ENCODE data around the gene NADK.

NADK gene

DNA sequence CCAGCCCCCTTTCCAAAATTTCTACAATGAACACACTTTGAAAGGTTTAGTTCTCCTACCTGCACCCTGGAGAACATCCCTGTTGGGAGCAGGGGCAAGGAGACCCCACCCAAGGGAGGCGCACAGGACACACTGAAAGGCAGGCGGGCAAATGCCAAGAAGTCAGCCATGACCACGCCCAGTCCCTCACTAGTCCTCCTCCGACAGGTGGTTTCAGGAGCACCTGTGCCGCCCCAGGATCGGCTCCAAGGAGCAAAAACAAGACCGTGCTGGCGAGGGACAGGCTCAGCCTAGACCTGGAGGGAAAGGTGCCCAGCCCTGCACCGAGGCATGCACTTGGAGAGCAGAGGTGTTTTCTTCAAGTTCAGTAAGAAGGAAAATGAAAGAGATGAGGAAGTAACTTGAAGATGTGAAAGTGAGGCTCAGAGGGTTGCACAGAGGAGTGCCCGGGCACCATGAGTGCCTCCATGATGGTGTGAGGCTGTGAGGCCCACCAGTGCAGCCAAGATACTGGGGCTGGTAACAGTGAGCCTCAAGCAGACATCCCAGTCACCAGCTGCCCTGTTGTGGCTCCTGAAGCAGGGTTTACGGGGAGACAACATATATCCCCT is 19.6 kb upstream of the NADK start:
- DNase-seq (ENCODE audit: low read depth): no peak
- TF ChIP-seq CTCF (IDR thresholded peaks at IDR 0.05; ENCODE audit: low read depth, low read length, missing control alignments): no peak
- no peak overlapping the region for H3K4me3 ChIP-seq (ENCODE audit: low read depth, low read length)

DNA sequence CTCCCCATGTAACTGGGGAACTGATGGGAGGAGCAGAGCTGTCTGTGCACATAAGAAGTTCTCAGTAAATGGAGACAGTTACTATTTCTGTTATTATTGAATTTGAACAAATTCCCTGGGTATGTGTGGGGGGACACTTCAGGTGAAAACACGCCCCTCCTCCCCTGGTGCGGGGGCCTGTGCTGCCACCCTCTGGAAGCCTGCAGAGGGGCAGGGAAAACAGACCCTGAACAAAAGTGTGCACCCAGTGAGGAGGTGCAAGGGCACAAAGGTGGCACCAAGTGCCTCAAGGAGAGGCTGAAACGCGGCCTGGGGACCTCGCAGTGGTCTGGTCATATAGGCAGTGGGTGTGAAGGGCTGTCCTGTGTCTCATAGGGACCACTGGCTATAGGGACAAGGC is 18.2 kb upstream of the NADK start:
- TF ChIP-seq CTCF (IDR thresholded peaks at IDR 0.05; ENCODE audit: low read depth, low read length, missing control alignments): peak; percentile 29
- H3K4me3 ChIP-seq (ENCODE audit: low read depth, low read length): no peak overlapping the region
- no peak for DNase-seq (ENCODE audit: low read depth)

GRCh38 chr1:1794999-1795398 is 16.7 kb upstream of the NADK start:
- DNase-seq (ENCODE audit: low read depth): no peak
- no peak overlapping the region for H3K4me3 ChIP-seq (ENCODE audit: low read depth, low read length)
- no peak for TF ChIP-seq CTCF (IDR thresholded peaks at IDR 0.05; ENCODE audit: low read depth, low read length, missing control alignments)

- no peak for DNase-seq (ENCODE audit: low read depth)
- no peak overlapping the region for H3K4me3 ChIP-seq (ENCODE audit: low read depth, low read length)
- no peak for TF ChIP-seq CTCF (IDR thresholded peaks at IDR 0.05; ENCODE audit: low read depth, low read length, missing control alignments)
Measured at GRCh38 chr1:1793481-1794244, 15.4 kb upstream of the NADK start.

GRCh38 chr1:1788646-1789431 is 10.6 kb upstream of the NADK start:
- no peak for DNase-seq (ENCODE audit: low read depth)
- TF ChIP-seq CTCF (IDR thresholded peaks at IDR 0.05; ENCODE audit: low read depth, low read length, missing control alignments): peak; percentile 46
- no peak overlapping the region for H3K4me3 ChIP-seq (ENCODE audit: low read depth, low read length)

DNA sequence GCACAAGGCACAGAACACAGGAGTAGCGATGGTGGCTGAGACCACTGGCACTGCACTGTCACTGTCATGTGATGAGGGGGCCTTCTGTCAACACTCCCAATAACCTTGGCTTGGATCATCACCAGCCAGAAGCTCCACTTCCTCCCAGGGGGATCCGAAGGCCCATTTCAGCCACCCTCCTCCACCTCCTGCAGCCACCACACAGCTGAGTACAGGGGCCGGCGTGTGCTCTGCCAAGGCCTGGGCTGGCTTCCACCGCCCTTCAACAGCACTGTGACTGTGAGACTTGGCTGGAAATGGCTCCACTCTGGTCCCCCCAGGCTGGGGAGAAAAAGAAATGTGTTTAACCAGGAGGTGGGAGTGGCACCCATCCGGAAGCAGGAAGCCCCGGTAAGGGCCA is 9.9 kb upstream of the NADK start:
- no peak for TF ChIP-seq CTCF (IDR thresholded peaks at IDR 0.05; ENCODE audit: low read depth, low read length, missing control alignments)
- no peak overlapping the region for H3K4me3 ChIP-seq (ENCODE audit: low read depth, low read length)
- no peak for DNase-seq (ENCODE audit: low read depth)
